ACC112 (cell line): ENCODE results near the gene LRRFIP2.

ENCODE experiments used
- H2AFZ ChIP-seq: fragments of 200-600 bp; sonication (generic); one replicate; pipeline ENCODE4 v1.6.0; 2017; ENCODE audit warnings: antibody characterized with exemption, low read length; ENCODE audit not compliant: unreplicated experiment
- H3K27ac ChIP-seq: fragments of 200-600 bp; sonication (generic); 2 replicates; pipeline ENCODE4 v1.5.1; 2014; ENCODE audit warnings: low read depth, mild to moderate bottlenecking, antibody characterized with exemption, low read length, moderate library complexity
- H3K27me3 ChIP-seq: fragments of 200-600 bp; sonication (generic); 2 replicates; pipeline ENCODE4 v1.6.1; 2014; ENCODE audit warnings: mild to moderate bottlenecking, antibody characterized with exemption, low read length, moderate library complexity, mixed read lengths; ENCODE audit not compliant: insufficient read depth
- H3K36me3 ChIP-seq: fragments of 200-600 bp; sonication (generic); 2 replicates; pipeline ENCODE4 v1.6.1; 2016; ENCODE audit warnings: mild to moderate bottlenecking, antibody characterized with exemption, low read length, moderate library complexity, mixed read lengths; ENCODE audit not compliant: insufficient read depth
- H3K4me1 ChIP-seq: fragments of 200-600 bp; sonication (generic); one replicate; pipeline ENCODE4 v1.6.1; 2016; ENCODE audit warnings: low read length, mixed read lengths; ENCODE audit not compliant: insufficient read depth, unreplicated experiment, control insufficient read depth
- H3K4me3 ChIP-seq: fragments of 200-600 bp; sonication (generic); 2 replicates; pipeline ENCODE4 v1.5.1; 2014; ENCODE audit warnings: mild to moderate bottlenecking, low read depth, low read length
- H3K79me2 ChIP-seq: fragments of 200-600 bp; sonication (generic); one replicate; pipeline ENCODE4 v1.6.0; 2016; ENCODE audit warnings: low read length; ENCODE audit not compliant: control insufficient read depth, unreplicated experiment, insufficient read depth

Gene LRRFIP2

GRCh38 chr3:37168896-37169295 lies 5.5 kb downstream of the LRRFIP2 start:
- peaks cover 8% of the 10 kb centered on the region for H3K4me1 ChIP-seq
- peaks cover 14% of the 10 kb centered on the region; the same call in 1 of the 2 replicates for H3K36me3 ChIP-seq
- no peak overlapping the region for H3K27ac ChIP-seq
- H3K27me3 ChIP-seq = no peaks in the 10 kb centered on the region
- H3K79me2 ChIP-seq = peaks cover 47% of the 10 kb centered on the region
- H2AFZ ChIP-seq = no peak overlapping the region
- H3K4me3 ChIP-seq = no peak overlapping the region

GRCh38 chr3:37163262-37164015 lies 10.9 kb downstream of the LRRFIP2 start:
- H2AFZ ChIP-seq = no peak overlapping the region
- H3K27me3 ChIP-seq = no peaks in the 10 kb centered on the region
- peak overlapping the region; percentile 28; the same call in 1 of the 2 replicates for H3K4me3 ChIP-seq
- peak overlapping the region; percentile 77 for H3K27ac ChIP-seq
- H3K79me2 ChIP-seq = peaks cover 30% of the 10 kb centered on the region
- peaks cover 3% of the 10 kb centered on the region; the same call in 1 of the 2 replicates for H3K36me3 ChIP-seq
- H3K4me1 ChIP-seq = peaks cover 20% of the 10 kb centered on the region

GRCh38 chr3:37162501-37163245 lies 11.7 kb downstream of the LRRFIP2 start:
- H3K27me3 ChIP-seq = no peaks in the 10 kb centered on the region
- no peak overlapping the region for H3K4me3 ChIP-seq
- H3K79me2 ChIP-seq = peaks cover 34% of the 10 kb centered on the region
- H3K4me1 ChIP-seq = peaks cover 20% of the 10 kb centered on the region
- H3K36me3 ChIP-seq = peaks cover 3% of the 10 kb centered on the region; the same call in 1 of the 2 replicates
- H2AFZ ChIP-seq = no peak overlapping the region
- peak overlapping the region; percentile 77 for H3K27ac ChIP-seq

- no peaks in the 10 kb centered on the region for H3K27me3 ChIP-seq
Observed at GRCh38 chr3:37161351-37161750, 13.0 kb downstream of the LRRFIP2 start.

GRCh38 chr3:37155782-37156181 lies 18.6 kb downstream of the LRRFIP2 start:
- H3K27me3 ChIP-seq = no peaks in the 10 kb centered on the region
- no peak overlapping the region for H3K27ac ChIP-seq
- peaks cover 10% of the 10 kb centered on the region for H3K36me3 ChIP-seq
- peaks cover 36% of the 10 kb centered on the region for H3K79me2 ChIP-seq
- H2AFZ ChIP-seq = no peak overlapping the region
- H3K4me3 ChIP-seq = no peak overlapping the region
- H3K4me1 ChIP-seq = no peaks in the 10 kb centered on the region

More at GRCh38 chr3:37161351-37161750, 13.0 kb downstream of the LRRFIP2 start:
- Histone ChIP-seq H3K4me3 (no peak overlapping the region), H3K4me1 (peaks cover 20% of the 10 kb centered on the region), H3K27ac (no peak overlapping the region), H3K79me2 (peaks cover 34% of the 10 kb centered on the region), H3K36me3 (peaks cover 3% of the 10 kb centered on the region; the same call in 1 of the 2 replicates), H2AFZ (no peak overlapping the region)

- no peaks in the 10 kb centered on the region for H3K27me3 ChIP-seq
- no peak overlapping the region for H3K27ac ChIP-seq
- peaks cover 7% of the 10 kb centered on the region; the same call in 1 of the 2 replicates for H3K36me3 ChIP-seq
- H3K79me2 ChIP-seq = peaks cover 30% of the 10 kb centered on the region
- H3K4me3 ChIP-seq = no peak overlapping the region
- no peak overlapping the region for H2AFZ ChIP-seq
- H3K4me1 ChIP-seq = no peaks in the 10 kb centered on the region
Observed at GRCh38 chr3:37154668-37155314, 19.6 kb downstream of the LRRFIP2 start.

- no peaks in the 10 kb centered on the region for H3K27me3 ChIP-seq
- H3K36me3 ChIP-seq = peaks cover 15% of the 10 kb centered on the region
- H3K27ac ChIP-seq = no peak overlapping the region
- H3K4me1 ChIP-seq = no peaks in the 10 kb centered on the region
- no peak overlapping the region for H2AFZ ChIP-seq
- H3K4me3 ChIP-seq = no peak overlapping the region
- H3K79me2 ChIP-seq = peaks cover 15% of the 10 kb centered on the region
Observed at GRCh38 chr3:37150621-37151020, 23.8 kb downstream of the LRRFIP2 start.

- peaks cover 13% of the 10 kb centered on the region for H3K36me3 ChIP-seq
Observed at GRCh38 chr3:37149257-37149656, 25.1 kb downstream of the LRRFIP2 start.

GRCh38 chr3:37148208-37148607 lies 26.2 kb downstream of the LRRFIP2 start:
- Histone ChIP-seq H3K36me3 (peaks cover 22% of the 10 kb centered on the region), H3K4me1 (no peaks in the 10 kb centered on the region), H2AFZ (no peak overlapping the region), H3K27ac (no peak overlapping the region), H3K4me3 (no peak overlapping the region), H3K79me2 (peaks cover 1% of the 10 kb centered on the region), H3K27me3 (no peaks in the 10 kb centered on the region)

More at GRCh38 chr3:37149257-37149656, 25.1 kb downstream of the LRRFIP2 start:
- no peak overlapping the region for H3K27ac ChIP-seq
- H3K4me1 ChIP-seq = no peaks in the 10 kb centered on the region
- no peaks in the 10 kb centered on the region for H3K27me3 ChIP-seq
- no peak overlapping the region for H3K4me3 ChIP-seq
- no peak overlapping the region for H2AFZ ChIP-seq
- H3K79me2 ChIP-seq = peaks cover 3% of the 10 kb centered on the region

- H3K4me3 ChIP-seq = no peak overlapping the region
- H3K36me3 ChIP-seq = peaks cover 22% of the 10 kb centered on the region
- H3K27me3 ChIP-seq = no peaks in the 10 kb centered on the region
- H3K79me2 ChIP-seq = peaks cover 3% of the 10 kb centered on the region
- H3K27ac ChIP-seq = no peak overlapping the region
- H2AFZ ChIP-seq = no peak overlapping the region
- H3K4me1 ChIP-seq = no peaks in the 10 kb centered on the region
Observed at GRCh38 chr3:37147666-37148065, 26.7 kb downstream of the LRRFIP2 start.
